Ishikawa (cell line): Measurements from ENCODE around the gene USP28.

ENCODE experiments used
- CEBPB ChIP-seq: IDR thresholded peaks from 2 replicates; pipeline ENCODE4 v1.6.1; 2012
- CREB1 ChIP-seq: IDR thresholded peaks from 2 replicates; pipeline ENCODE4 v1.6.1; 2012; ENCODE audit warnings: low read depth
- EP300 ChIP-seq: IDR thresholded peaks from 2 replicates; pipeline ENCODE4 v1.6.1; 2012; ENCODE audit warnings: borderline replicate concordance
- RAD21 ChIP-seq: IDR thresholded peaks from 2 replicates; pipeline ENCODE4 v1.6.1; 2012; ENCODE audit warnings: low read depth
- REST ChIP-seq: IDR thresholded peaks from 2 replicates; pipeline ENCODE4 v1.6.1; 2012; ENCODE audit warnings: low read depth, mild to moderate bottlenecking

DNA sequence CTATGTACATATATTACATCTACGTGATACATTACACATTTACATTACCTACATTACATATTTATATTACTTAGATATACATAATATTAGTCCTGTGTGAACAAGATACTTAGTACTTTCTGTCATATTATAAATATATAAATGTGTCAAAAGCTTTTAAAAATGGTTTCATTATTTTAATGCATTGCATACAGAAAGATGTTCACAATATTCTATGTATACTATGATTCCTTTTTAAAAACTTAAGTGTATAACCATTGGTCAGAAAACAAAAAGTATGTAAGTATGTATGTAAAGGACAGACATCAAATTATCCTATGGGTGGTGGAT, 101.2 kb downstream of the USP28 start:
- TF ChIP-seq RAD21 (no peak), CEBPB (no peak), EP300 (no peak), CREB1 (no peak), REST (no peak)
